Chondrocyte (in vitro differentiated cells): ENCODE results near the gene SLC6A7. TPM values are rescaled to one million over a fixed set of nuclear protein-coding genes. Genes with fewer than 3 reads are reported as not detected.

Source experiments
- DNase-seq: peaks from one replicate; pipeline ENCODE4 v3.0.0; 2021; ENCODE audit warnings: mixed read lengths, low spot score
- H3K27ac Mint-ChIP-seq: one replicate; pipeline ENCODE4 v1.8.0; 2021; ENCODE audit warnings: mild to moderate bottlenecking, moderate library complexity, mixed read lengths; ENCODE audit not compliant: unreplicated experiment
- H3K27me3 Mint-ChIP-seq: 2 replicates; pipeline ENCODE4 v1.8.0; 2021; ENCODE audit warnings: low read depth, mixed read lengths
- H3K36me3 Mint-ChIP-seq: 2 replicates; pipeline ENCODE4 v1.8.0; 2021; ENCODE audit warnings: low read depth, mixed read lengths
- H3K4me1 Mint-ChIP-seq: 2 replicates; pipeline ENCODE4 v1.8.0; 2021; ENCODE audit warnings: low read depth, mild to moderate bottlenecking, mixed read lengths
- H3K4me3 Mint-ChIP-seq: one replicate; pipeline ENCODE4 v1.8.0; 2021; ENCODE audit warnings: mild to moderate bottlenecking, moderate library complexity, mixed read lengths; ENCODE audit not compliant: unreplicated experiment
- H3K9me3 Mint-ChIP-seq: 2 replicates; pipeline ENCODE4 v1.8.0; 2021; ENCODE audit warnings: low read depth, mixed read lengths
- CTCF ChIP-seq: fragments of 200-600 bp; sonication (generic); IDR thresholded peaks from 2 replicates; pipeline ENCODE4 v1.5.0; 2021; ENCODE audit warnings: antibody characterized with exemption, mild to moderate bottlenecking, moderate library complexity
- total RNA-seq: library from RNA; stranded (reverse); gene quantifications from 3 replicates; pipeline ENCODE4 v1.2.1, GENCODE V29; 2021

Gene SLC6A7
- total RNA-seq, 1 donor from 2014 or later: not detected

DNA sequence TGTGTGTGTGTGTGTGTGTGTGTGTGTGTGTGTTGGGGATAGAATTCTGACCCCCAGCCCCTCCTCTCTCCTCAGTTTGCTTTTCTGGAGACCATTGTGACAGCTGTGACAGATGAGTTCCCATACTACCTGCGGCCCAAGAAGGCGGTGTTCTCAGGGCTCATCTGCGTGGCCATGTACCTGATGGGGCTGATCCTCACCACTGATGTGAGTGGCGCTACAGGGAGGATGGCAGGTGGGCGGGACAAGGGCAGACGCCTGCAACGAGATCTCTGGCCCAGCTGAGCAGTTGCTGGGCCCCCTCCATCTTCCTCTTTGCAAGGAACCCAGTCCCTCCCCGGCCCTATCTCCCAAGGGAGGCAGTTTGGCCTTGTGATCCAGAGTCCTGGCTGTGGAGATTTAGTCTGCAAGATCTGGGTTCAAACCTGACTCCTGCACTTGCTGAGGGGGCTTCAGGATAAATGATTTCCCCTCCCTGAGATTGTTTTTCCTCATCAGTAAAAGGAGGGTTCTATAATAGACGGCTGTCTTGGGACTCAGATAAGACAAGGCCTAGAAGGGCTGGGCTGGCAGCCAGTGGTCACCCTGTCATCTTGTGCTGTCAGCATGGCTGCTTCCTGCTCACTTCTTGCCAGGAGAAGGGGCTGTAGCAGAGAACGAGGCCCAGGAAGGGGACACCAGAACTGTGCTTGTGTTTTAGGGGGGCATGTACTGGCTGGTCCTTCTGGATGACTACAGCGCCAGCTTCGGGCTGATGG, 14.1 kb downstream of the SLC6A7 start:
- TF ChIP-seq CTCF: no peak
- no peaks in the 10 kb centered on the region for H3K4me1 Mint-ChIP-seq

GRCh38 chr5:150204590-150204960, 14.7 kb downstream of the SLC6A7 start:
- Mint-ChIP-seq H3K4me1 (no peaks in the 10 kb centered on the region), H3K9me3 (no peaks in the 10 kb centered on the region), H3K27me3 (peaks cover 6% of the 10 kb centered on the region), H3K27ac (no peak overlapping the region), H3K36me3 (no peaks in the 10 kb centered on the region), H3K4me3 (no peak overlapping the region)
- TF ChIP-seq CTCF: no peak
- no peak for DNase-seq

More for the DNA sequence above, 14.1 kb downstream of the SLC6A7 start:
- Mint-ChIP-seq H3K27me3 (peaks cover 12% of the 10 kb centered on the region), H3K4me3 (no peak overlapping the region), H3K9me3 (no peaks in the 10 kb centered on the region), H3K36me3 (no peaks in the 10 kb centered on the region), H3K27ac (no peak overlapping the region)
- DNase-seq: no peak

- H3K27ac Mint-ChIP-seq: no peak overlapping the region
- H3K9me3 Mint-ChIP-seq: no peaks in the 10 kb centered on the region
- H3K4me3 Mint-ChIP-seq: no peak overlapping the region
- no peaks in the 10 kb centered on the region for H3K27me3 Mint-ChIP-seq
- TF ChIP-seq CTCF: no peak
- H3K4me1 Mint-ChIP-seq: no peaks in the 10 kb centered on the region
- H3K36me3 Mint-ChIP-seq: no peaks in the 10 kb centered on the region
- DNase-seq: no peak
Measured at GRCh38 chr5:150206098-150206778, 16.4 kb downstream of the SLC6A7 start.

GRCh38 chr5:150206779-150207115, 16.9 kb downstream of the SLC6A7 start:
- H3K27ac Mint-ChIP-seq: no peak overlapping the region
- no peak overlapping the region for H3K4me3 Mint-ChIP-seq
- no peaks in the 10 kb centered on the region for H3K9me3 Mint-ChIP-seq
- TF ChIP-seq CTCF: no peak
- DNase-seq: no peak
- H3K4me1 Mint-ChIP-seq: no peaks in the 10 kb centered on the region
- H3K27me3 Mint-ChIP-seq: no peaks in the 10 kb centered on the region
- H3K36me3 Mint-ChIP-seq: no peaks in the 10 kb centered on the region

GRCh38 chr5:150208187-150209098, 18.6 kb downstream of the SLC6A7 start:
- no peak for DNase-seq

More at GRCh38 chr5:150208187-150209098, 18.6 kb downstream of the SLC6A7 start:
- Mint-ChIP-seq H3K27me3 (no peaks in the 10 kb centered on the region), H3K27ac (no peak overlapping the region), H3K4me1 (peaks cover under 1% of the 10 kb centered on the region), H3K4me3 (no peak overlapping the region), H3K9me3 (no peaks in the 10 kb centered on the region), H3K36me3 (no peaks in the 10 kb centered on the region)
- no peak for TF ChIP-seq CTCF
